ENCODE measurements around the gene EIF2B2.
"Not testable (repeated sequence)": the region's sequence is repeated elsewhere in the genome, so short reads cannot be mapped to it uniquely, and the experiment has no call there.

EIF2B2 gene

GRCh38 chr14:74985028-74985310, 17.8 kb upstream of the EIF2B2 start:
- in situ Hi-C loops (cut with HindIII; ENCODE audit: low pct_unique_long_range_greater_than_20kb, low sequenced_read_pairs): no loop called here
- TF ChIP-seq JUND (IDR thresholded peaks at IDR 0.05; ENCODE audit: low read depth): no peak
- DNase-seq (ENCODE audit: low read depth in 1 of 2, low spot score in 1 of 2): no peak

DNA sequence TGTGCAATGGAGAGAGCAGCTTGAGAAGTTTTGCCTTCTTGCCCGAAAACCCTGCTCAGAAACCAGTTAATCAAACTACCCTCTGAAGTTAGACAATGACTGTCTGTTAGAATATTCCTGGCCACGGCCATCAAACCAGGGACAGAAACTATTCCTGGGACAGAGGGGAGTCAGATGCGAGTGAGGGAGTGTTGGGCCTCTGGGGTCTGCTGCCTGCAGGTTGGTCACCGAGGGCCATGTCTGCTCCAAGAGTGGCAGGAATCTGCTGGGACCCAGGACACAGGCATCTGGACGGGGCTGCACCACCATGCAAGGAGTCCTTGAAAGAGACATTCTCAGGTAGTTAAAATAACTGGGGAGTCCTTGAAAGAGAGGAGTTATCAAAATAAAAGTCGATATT, 16.9 kb upstream of the EIF2B2 start:
- TF ChIP-seq JUND (IDR thresholded peaks at IDR 0.05; ENCODE audit: low read depth): no peak
- no peak for DNase-seq (ENCODE audit: low read depth in 1 of 2, low spot score in 1 of 2)
- in situ Hi-C loops (cut with HindIII; ENCODE audit: low pct_unique_long_range_greater_than_20kb, low sequenced_read_pairs): no loop called here

GRCh38 chr14:74988131-74988530, 14.6 kb upstream of the EIF2B2 start:
- peak in 1 of 2 experiments; percentile 60 for DNase-seq (ENCODE audit: low read depth in 1 of 2, low spot score in 1 of 2)
- in situ Hi-C loops (cut with HindIII; ENCODE audit: low pct_unique_long_range_greater_than_20kb, low sequenced_read_pairs): no loop called here
- no peak for TF ChIP-seq JUND (IDR thresholded peaks at IDR 0.05; ENCODE audit: low read depth)

GRCh38 chr14:74988993-74989392, 13.7 kb upstream of the EIF2B2 start:
- no peak for DNase-seq (ENCODE audit: low read depth in 1 of 2, low spot score in 1 of 2)
- no peak for TF ChIP-seq JUND (IDR thresholded peaks at IDR 0.05; ENCODE audit: low read depth)
- in situ Hi-C loops (cut with HindIII; ENCODE audit: low pct_unique_long_range_greater_than_20kb, low sequenced_read_pairs): no loop called here

DNA sequence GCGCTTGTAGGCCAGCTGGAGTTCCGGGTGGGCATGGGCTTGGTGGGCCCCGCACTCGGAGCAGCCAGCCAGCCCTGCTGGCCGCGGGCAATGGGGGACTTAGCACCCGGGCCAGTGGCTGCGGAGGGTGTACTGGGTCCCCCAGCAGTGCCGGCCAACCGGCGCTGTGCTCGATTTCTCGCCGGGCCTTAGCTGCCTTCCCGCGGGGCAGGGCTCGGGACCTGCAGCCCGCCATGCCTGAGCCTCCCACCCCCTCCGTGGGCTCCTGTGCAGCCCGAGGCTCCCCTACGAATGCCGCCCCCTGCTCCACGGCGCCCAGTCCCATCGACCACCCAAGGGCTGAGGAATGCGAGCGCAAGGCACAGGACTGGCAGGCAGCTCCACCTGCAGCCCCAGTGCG, 8.5 kb upstream of the EIF2B2 start:
- DNase-seq (ENCODE audit: low read depth in 1 of 2, low spot score in 1 of 2); in situ Hi-C loops (cut with HindIII; ENCODE audit: low pct_unique_long_range_greater_than_20kb, low sequenced_read_pairs): not testable (repeated sequence)

DNA sequence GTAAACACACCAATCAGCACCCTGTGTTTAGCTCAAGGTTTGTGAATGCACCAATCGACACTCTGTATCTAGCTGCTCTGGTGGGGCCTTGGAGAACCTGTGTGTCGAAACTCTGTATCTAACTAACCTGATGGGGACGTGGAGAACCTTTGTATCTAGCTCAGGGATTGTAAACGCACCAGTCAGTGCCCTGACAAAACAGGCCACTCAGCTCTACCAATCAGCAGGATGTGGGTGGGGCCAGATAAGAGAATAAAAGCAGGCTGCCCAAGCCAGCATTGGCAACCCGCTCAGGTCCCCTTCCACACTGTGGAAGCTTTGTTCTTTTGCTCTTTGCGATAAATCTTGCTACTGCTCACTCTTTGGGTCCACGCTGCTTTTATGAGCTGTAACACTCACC, 6.9 kb upstream of the EIF2B2 start:
- DNase-seq (ENCODE audit: low read depth in 1 of 2, low spot score in 1 of 2): not testable (repeated sequence)

DNA sequence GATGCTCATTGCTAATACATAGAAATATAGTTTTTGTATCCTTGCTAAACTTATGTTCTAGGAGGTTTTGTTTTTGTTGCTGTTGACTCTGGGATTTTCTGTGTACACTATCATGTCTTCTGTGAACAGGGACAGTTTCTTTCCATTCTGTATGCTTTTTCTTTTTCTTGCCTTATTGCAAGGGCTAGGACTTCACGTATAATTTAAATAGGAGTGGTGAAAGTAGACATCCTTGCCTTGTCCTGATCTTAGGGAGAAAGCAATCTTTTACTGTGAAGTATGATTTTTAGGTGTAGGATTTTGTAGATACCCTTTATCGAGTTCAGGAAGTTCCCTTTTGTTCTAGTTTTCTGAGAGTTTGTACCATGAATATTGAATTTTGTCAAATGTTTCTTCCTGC, 1.5 kb upstream of the EIF2B2 start:
- no peak for TF ChIP-seq JUND (IDR thresholded peaks at IDR 0.05; ENCODE audit: low read depth)
- DNase-seq (ENCODE audit: low read depth in 1 of 2, low spot score in 1 of 2): no peak
- in situ Hi-C loops (cut with HindIII; ENCODE audit: low pct_unique_long_range_greater_than_20kb, low sequenced_read_pairs): no loop called here

More for the DNA sequence above, 6.9 kb upstream of the EIF2B2 start:
- in situ Hi-C loops (cut with HindIII; ENCODE audit: low pct_unique_long_range_greater_than_20kb, low sequenced_read_pairs): not testable (repeated sequence)

DNA sequence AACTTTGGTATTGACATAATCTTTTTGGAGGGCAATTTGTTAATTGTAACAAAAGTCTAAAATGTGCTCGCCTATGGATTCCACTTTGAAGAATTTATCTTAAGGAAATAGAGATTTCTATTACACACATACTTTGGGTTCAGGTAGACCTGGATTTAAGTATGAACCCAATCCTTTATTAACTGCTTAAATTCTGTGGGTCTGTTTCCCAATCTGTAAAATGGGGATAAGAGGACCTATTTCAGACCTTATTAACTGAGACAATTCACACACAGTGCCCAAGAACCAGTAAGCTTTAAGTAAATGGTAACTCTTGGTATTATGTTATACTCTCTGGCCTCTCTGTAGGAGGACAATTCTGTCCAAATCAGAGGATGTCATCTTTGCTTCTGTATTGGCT, 822 bp upstream of the EIF2B2 start:
- DNase-seq (ENCODE audit: low read depth in 1 of 2, low spot score in 1 of 2): no peak
- no peak for TF ChIP-seq JUND (IDR thresholded peaks at IDR 0.05; ENCODE audit: low read depth)
- in situ Hi-C loops (cut with HindIII; ENCODE audit: low pct_unique_long_range_greater_than_20kb, low sequenced_read_pairs): no loop called here

DNA sequence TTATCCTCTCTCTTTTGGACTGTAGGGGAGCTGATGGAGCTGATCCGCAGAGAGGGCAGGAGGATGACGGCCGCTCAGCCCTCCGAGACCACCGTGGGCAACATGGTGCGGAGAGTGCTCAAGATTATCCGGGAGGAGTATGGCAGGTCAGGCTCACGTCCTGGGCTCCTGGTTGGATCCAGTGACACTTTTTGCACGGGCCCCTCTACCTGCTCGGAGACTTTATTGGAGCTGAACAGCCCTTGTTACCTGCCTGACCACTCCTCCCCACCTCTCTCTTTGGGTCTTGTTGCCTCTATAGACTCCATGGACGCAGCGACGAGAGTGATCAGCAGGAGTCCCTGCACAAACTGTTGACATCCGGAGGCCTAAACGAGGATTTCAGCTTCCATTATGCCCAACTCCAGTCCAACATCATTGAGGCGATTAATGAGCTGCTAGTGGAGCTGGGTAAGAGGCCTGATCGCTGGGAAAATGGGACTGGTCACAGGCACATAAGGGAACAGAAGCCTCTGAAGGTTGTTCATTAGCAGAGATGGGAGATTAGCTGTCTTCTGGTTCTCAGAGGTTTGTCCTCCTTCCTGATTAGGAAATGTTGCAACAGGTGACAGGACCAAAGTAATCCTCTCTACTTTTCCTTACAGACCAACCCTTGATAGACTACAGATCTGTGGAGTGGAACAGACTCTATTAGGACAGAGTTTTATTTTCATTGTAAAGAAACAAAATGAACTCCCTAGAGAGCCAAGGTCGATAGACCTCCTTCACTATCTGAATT, 718 bp downstream of the EIF2B2 start:
- TF ChIP-seq JUND (IDR thresholded peaks at IDR 0.05; ENCODE audit: low read depth): no peak
- no peak for DNase-seq (ENCODE audit: low read depth in 1 of 2, low spot score in 1 of 2)
- in situ Hi-C loops (cut with HindIII; ENCODE audit: low pct_unique_long_range_greater_than_20kb, low sequenced_read_pairs): no loop called here

GRCh38 chr14:75005357-75005756, 2.6 kb downstream of the EIF2B2 start:
- in situ Hi-C loops (cut with HindIII; ENCODE audit: low pct_unique_long_range_greater_than_20kb, low sequenced_read_pairs): no loop called here
- no peak for DNase-seq (ENCODE audit: low read depth in 1 of 2, low spot score in 1 of 2)
- TF ChIP-seq JUND (IDR thresholded peaks at IDR 0.05; ENCODE audit: low read depth): no peak

GRCh38 chr14:75009176-75009575, 6.5 kb downstream of the EIF2B2 start:
- DNase-seq (ENCODE audit: low read depth in 1 of 2, low spot score in 1 of 2): no peak
- no peak for TF ChIP-seq JUND (IDR thresholded peaks at IDR 0.05; ENCODE audit: low read depth)
- in situ Hi-C loops (cut with HindIII; ENCODE audit: low pct_unique_long_range_greater_than_20kb, low sequenced_read_pairs): no loop called here

GRCh38 chr14:75010472-75011093, 7.9 kb downstream of the EIF2B2 start:
- TF ChIP-seq JUND (IDR thresholded peaks at IDR 0.05; ENCODE audit: low read depth): no peak
- DNase-seq (ENCODE audit: low read depth in 1 of 2, low spot score in 1 of 2): no peak
- in situ Hi-C loops (cut with HindIII; ENCODE audit: low pct_unique_long_range_greater_than_20kb, low sequenced_read_pairs): no loop called here

DNA sequence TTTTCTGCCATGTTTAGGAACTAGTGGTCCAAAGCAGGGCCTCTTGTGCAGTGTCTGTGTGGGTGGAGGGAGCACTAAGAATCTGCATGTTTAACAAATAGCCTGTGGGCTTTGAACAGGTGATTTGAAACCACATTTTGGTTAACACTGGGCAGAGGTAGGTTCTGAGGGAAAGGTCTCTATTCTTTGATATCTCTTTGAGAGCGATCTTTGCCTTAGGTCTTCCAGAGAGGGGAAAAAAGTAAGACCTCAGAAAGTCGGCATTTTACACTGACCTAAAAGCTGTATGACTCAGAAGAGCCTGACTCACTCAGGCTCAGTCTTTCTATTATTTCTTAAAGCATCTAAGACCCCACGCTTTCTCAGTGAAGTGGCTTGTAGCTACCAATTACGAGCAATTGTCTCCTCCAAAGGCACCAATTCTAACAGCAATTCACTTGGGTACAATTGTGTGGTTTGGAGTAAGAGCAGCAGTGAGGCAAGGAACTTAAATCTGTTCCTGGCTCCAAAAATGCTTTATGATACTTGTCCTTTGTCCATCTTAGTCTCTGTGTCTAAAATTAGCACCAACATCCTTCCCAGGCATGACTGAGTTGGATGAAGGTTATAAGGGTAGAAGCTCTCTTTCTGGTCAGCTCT, 8.8 kb downstream of the EIF2B2 start:
- no peak for DNase-seq (ENCODE audit: low read depth in 1 of 2, low spot score in 1 of 2)
- TF ChIP-seq JUND (IDR thresholded peaks at IDR 0.05; ENCODE audit: low read depth): no peak
- in situ Hi-C loops (cut with HindIII; ENCODE audit: low pct_unique_long_range_greater_than_20kb, low sequenced_read_pairs): no loop called here
